GM18502 (cell line): ENCODE results near the gene PHKB.
"Not testable (repeated sequence)": the region's sequence is repeated elsewhere in the genome, so short reads cannot be mapped to it uniquely, and the experiment has no call there.

ENCODE experiments used
- ATAC-seq: cut with Tn5 transposase; IDR thresholded peaks from one replicate; pipeline ENCODE4 v1.9.1; 2021; ENCODE audit warnings: mild to moderate bottlenecking; ENCODE audit not compliant: unreplicated experiment, poor library complexity

PHKB gene

DNA sequence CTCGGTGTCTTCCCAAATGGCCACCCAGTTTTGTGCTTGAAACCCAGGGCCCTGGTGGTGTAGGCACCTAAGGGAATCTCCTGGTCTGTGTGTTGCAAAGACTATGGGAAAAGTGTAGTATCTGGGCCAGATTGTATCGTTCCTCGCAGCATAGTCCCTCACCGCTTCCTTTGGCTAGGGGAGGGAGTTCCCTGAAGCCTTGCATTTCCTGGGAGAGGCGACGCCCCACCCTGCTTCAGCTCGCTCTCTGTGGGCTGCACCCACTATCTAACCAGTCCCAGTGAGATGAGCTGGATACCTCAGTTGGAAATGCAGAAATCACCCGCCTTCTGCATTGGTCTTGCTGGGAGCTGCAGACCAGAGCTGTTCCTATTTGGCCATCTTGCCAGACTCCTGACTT, 93.5 kb downstream of the PHKB start:
- not testable (repeated sequence) for ATAC-seq

- no peak for ATAC-seq
Measured at GRCh38 chr16:47561286-47561685, 100.2 kb downstream of the PHKB start.

GRCh38 chr16:47562366-47562765, 101.2 kb downstream of the PHKB start:
- ATAC-seq, result no peak

- no peak for ATAC-seq
Measured at GRCh38 chr16:47565454-47565853, 104.3 kb downstream of the PHKB start.

GRCh38 chr16:47567321-47567720, 106.2 kb downstream of the PHKB start:
- no peak for ATAC-seq

DNA sequence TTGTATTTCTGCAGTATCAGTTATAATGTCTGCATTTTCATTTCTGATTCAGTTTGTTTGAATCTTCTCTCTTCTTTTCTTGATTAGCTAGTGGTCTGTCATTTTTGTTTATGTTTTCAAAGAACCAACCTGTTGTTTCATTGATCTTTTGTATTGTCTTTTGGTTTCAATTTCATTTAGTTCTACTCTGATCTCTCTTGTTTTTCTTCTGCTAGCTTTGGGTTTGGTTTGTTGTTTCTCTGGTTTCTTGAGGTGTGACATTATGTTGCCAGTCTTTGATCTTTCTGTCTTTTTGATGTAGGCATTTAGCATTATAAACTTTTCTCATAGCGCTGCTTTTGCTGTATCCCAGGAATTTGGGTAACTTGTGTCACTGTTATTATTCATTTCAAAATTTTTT, 107.2 kb downstream of the PHKB start:
- no peak for ATAC-seq

DNA sequence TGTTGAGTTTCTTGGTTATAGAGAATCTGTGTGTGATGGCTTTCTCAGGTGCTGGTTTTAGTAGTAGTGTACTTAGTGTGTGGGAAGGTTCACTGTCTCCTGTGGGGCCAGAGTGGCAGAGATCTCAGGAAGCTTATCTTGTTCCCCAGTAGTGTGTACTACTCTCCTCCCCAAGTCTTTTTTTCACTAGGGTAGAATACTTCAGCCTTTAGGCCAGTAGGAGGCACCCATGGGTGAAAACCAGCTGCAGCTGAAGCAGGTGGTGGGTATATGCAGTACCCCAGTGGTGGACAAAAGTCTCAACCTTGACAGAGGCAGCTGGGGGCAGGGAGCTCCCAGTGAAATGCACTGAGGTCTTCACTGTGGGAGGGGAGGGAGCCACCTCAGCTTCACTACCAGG, 109.9 kb downstream of the PHKB start:
- no peak for ATAC-seq

- no peak for ATAC-seq
Measured at GRCh38 chr16:47571711-47572110, 110.6 kb downstream of the PHKB start.

GRCh38 chr16:47574091-47575054, 113.2 kb downstream of the PHKB start:
- no peak for ATAC-seq

DNA sequence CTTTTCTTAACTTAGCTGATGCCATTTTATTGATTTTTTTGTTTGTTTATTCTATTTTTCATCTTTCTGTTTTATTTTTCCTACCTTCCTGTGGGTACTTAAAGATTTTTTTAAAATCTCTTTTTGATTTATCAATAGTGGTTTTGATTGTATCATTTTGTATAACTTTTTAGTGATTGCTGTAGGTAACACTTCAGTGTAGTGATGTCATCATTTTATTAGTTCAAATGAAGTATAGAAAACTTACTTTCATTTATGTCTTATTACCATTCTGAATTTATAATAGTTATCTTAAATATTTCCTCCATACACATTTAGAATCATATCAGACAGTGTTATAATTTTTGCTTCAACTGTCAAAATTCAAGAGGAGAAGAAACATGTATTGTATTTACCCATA, 115.9 kb downstream of the PHKB start:
- ATAC-seq, result no peak

- ATAC-seq, result no peak
Measured at GRCh38 chr16:47578033-47578432, 116.9 kb downstream of the PHKB start.

- ATAC-seq, result no peak
Measured at GRCh38 chr16:47578573-47578972, 117.4 kb downstream of the PHKB start.

DNA sequence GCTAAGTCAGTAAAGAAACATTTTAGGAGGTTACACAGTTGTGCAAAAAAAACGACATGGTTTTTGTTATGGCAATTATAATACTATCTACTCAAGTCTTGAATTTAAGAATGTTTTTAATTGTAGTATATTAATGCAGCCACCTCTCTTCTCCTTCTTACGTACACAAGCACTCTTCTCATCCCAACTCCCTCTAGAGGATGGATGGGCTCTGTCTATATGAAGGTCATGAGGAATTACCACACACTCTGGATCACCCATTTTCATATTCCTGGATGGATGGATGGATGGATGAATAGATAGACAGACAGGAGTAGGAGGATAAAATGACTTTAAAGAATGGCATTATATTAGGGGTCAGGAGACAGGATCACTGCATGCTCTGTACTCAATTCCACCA, 120.0 kb downstream of the PHKB start:
- no peak for ATAC-seq

DNA sequence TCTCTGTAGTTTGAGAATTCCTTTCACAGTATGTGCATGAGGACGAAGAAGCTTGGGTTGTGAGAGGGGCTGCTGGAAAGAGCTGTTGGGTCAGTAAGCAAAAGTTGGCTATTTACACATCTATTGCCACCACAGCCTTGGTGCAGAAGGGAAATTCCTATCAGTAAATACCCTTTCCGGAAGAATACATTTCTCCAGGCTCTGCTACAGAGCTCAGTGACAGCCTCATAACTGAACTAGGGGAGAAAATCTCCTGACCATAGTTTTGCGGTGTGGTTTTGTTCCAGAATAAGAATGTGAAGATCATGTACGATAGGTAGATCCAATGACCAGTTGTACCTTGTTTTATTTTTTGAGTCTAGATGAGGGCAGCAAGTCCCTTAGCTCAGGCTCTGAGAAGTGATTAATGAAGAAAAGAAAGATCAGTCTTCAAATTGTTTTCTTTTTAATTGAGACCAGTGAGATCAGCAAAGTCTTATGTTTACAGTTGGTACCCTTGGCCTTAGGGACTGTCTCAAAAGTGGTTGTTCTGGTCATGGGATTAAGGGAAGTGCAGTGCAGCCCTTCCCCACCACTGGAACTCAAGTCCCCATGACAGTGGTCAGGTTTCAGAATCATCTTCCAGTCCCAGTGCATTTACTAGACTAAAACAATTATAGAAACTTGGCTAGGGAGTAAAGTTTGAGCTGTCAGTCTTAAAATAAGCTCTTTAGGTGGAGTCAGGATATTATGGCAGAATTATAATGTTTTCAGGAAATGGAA, 123.5 kb downstream of the PHKB start:
- ATAC-seq, result no peak

- no peak for ATAC-seq
Measured at GRCh38 chr16:47586121-47586520, 125.0 kb downstream of the PHKB start.

DNA sequence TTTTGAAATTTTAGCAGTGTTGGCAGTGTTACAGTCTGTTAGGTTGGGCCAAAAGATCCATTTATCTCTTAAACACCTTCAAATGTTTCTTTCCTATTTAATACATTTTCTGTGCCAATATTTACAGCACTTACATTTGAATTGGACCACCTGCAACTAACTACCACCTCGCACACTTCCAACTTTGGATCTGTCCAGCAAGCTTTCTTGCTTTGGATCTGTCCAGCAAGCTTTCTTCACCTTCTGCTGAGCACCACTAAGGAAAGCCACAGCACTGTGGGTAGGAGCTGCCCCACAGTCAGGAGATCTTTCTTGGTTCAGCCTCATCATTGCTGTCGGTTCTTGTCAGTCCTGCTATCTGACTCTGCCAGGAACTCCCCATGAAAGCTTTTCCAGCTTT, 129.3 kb downstream of the PHKB start:
- ATAC-seq, result no peak

DNA sequence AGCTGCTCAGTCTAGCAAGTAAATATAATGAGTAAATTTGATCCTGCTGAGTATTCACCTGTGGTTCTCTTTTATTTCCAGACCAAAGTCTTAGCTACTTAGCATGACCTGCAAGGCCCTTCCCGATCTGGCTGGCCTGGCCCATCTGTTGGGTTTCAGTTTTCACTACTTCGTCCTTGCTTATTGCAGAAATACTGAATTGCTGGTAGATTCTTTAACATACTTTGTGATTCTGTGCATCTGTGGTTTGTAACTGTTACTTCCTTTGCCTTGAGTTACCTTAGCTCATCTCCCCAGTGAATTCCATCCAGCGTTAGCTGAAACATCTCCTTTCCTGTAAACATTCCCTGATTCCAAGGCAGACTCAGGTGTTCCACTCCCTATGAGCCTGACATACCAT, 131.1 kb downstream of the PHKB start:
- ATAC-seq, result no peak

- ATAC-seq, result peak; percentile 80
Measured at GRCh38 chr16:47599512-47599911, 138.4 kb downstream of the PHKB start.

DNA sequence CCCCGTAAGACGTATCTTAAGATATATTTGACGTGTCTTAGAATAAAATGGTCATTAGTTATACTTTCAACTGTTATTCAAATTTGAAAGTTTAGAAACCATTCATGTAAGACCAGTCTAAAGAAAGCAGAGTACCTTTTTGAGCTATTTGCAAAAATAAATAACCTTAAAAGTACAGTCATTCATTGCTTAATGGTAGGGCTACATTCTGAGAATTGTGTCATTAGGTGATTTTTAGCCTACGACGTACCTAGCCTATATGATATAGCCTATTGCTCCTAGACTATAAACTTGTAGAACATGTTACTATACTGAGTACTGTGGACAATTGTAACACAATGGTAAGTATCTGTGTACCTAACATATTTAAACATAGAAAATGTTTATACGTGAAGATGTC, 139.2 kb downstream of the PHKB start:
- ATAC-seq, result no peak

- ATAC-seq, result no peak
Measured at GRCh38 chr16:47604306-47604705, 143.2 kb downstream of the PHKB start.

DNA sequence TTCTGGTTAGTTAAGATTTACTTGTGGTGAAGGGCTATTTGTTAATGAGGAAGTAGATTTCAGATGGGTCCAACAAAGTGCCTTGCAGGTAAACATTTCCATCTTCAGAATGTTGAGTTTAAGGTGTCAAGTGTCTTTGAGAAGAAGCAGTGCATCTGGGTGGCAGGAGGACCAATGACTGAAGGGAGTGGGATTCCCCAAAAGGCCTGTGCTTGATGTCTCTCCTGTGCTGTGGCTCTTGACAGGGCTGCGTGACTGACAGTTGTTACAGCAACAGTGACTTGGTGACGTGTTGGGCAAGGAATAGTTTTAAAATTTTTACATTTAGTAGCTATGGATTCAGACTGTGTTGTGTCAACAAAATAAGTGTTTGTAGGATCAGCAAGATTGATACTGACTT, 149.9 kb downstream of the PHKB start:
- ATAC-seq, result no peak
